ENCODE data around the gene AAGAB. TPM values are rescaled to one million over a fixed set of nuclear protein-coding genes. Genes with fewer than 3 reads are reported as not detected.
"Not testable (repeated sequence)": the region's sequence is repeated elsewhere in the genome, so short reads cannot be mapped to it uniquely, and the experiment has no call there.

Gene AAGAB
- total RNA-seq, 2 donors from 2014 or later = 50.5 TPM

- peaks cover 11 to 34% of the 10 kb centered on the region in 2 donors for H3K4me1 Mint-ChIP-seq (ENCODE audit: low read depth in 2 of 2)
- ATAC-seq (no peak), DNase-seq (ENCODE audit: low spot score) (no peak)
- no peaks in the 10 kb centered on the region for H3K9me3 Mint-ChIP-seq
- no peaks in the 10 kb centered on the region for H3K36me3 Mint-ChIP-seq
- peak overlapping the region in 1 of 2 donors; percentile 31 for H3K27ac Mint-ChIP-seq
- no peak overlapping the region for H3K4me3 Mint-ChIP-seq
- no peaks in the 10 kb centered on the region for H3K27me3 Mint-ChIP-seq
These were observed 91.3 kb downstream of the AAGAB start for GRCh38 chr15:67163180-67163579.

- H3K9me3 Mint-ChIP-seq = no peaks in the 10 kb centered on the region
- ATAC-seq = no peak
- H3K27ac Mint-ChIP-seq = no peak overlapping the region
- DNase-seq (ENCODE audit: low spot score) = no peak
- H3K4me1 Mint-ChIP-seq (ENCODE audit: low read depth in 2 of 2) = peaks cover 23 to 45% of the 10 kb centered on the region in 2 donors
- H3K27me3 Mint-ChIP-seq = no peaks in the 10 kb centered on the region
- no peaks in the 10 kb centered on the region for H3K36me3 Mint-ChIP-seq
- H3K4me3 Mint-ChIP-seq = no peak overlapping the region
These were observed 92.6 kb downstream of the AAGAB start for GRCh38 chr15:67161881-67162280.

GRCh38 chr15:67161412-67161811 is 93.0 kb downstream of the AAGAB start:
- Mint-ChIP-seq H3K4me1 (ENCODE audit: low read depth in 2 of 2) (peaks cover 26 to 44% of the 10 kb centered on the region in 2 donors), H3K4me3 (no peak overlapping the region), H3K27ac (no peak overlapping the region), H3K36me3 (no peaks in the 10 kb centered on the region), H3K27me3 (no peaks in the 10 kb centered on the region), H3K9me3 (no peaks in the 10 kb centered on the region)
- DNase-seq (ENCODE audit: low spot score) (no peak), ATAC-seq (no peak)

- H3K36me3 Mint-ChIP-seq = peaks cover 5% of the 10 kb centered on the region
- DNase-seq (ENCODE audit: low spot score) (no peak), ATAC-seq (no peak)
- no peak overlapping the region for H3K4me3 Mint-ChIP-seq
- no peak overlapping the region for H3K27ac Mint-ChIP-seq
- H3K4me1 Mint-ChIP-seq (ENCODE audit: low read depth in 2 of 2) = peaks cover 32 to 36% of the 10 kb centered on the region in 2 donors
- no peaks in the 10 kb centered on the region for H3K9me3 Mint-ChIP-seq
- H3K27me3 Mint-ChIP-seq = no peaks in the 10 kb centered on the region
These were observed 96.1 kb downstream of the AAGAB start for GRCh38 chr15:67158367-67158766.

GRCh38 chr15:67157521-67158252 is 96.8 kb downstream of the AAGAB start:
- H3K9me3 Mint-ChIP-seq = no peaks in the 10 kb centered on the region
- H3K4me3 Mint-ChIP-seq = no peak overlapping the region
- H3K27me3 Mint-ChIP-seq = no peaks in the 10 kb centered on the region
- peaks cover 33 to 35% of the 10 kb centered on the region in 2 donors for H3K4me1 Mint-ChIP-seq (ENCODE audit: low read depth in 2 of 2)
- H3K36me3 Mint-ChIP-seq = peaks cover 5% of the 10 kb centered on the region
- no peak for DNase-seq (ENCODE audit: low spot score)
- peak overlapping the region in 1 of 2 donors; percentile 53 for H3K27ac Mint-ChIP-seq
- no peak for ATAC-seq

GRCh38 chr15:67156834-67157233 is 97.6 kb downstream of the AAGAB start:
- DNase-seq (ENCODE audit: low spot score) (no peak), ATAC-seq (no peak)
- Mint-ChIP-seq H3K9me3 (no peaks in the 10 kb centered on the region), H3K4me1 (ENCODE audit: low read depth in 2 of 2) (peaks cover 30 to 35% of the 10 kb centered on the region in 2 donors), H3K36me3 (peaks cover 5% of the 10 kb centered on the region), H3K27ac (no peak overlapping the region), H3K27me3 (no peaks in the 10 kb centered on the region), H3K4me3 (no peak overlapping the region)

GRCh38 chr15:67156426-67156825 is 98.0 kb downstream of the AAGAB start:
- Mint-ChIP-seq H3K9me3 (no peaks in the 10 kb centered on the region), H3K4me1 (ENCODE audit: low read depth in 2 of 2) (peaks cover 30 to 34% of the 10 kb centered on the region in 2 donors), H3K4me3 (no peak overlapping the region), H3K36me3 (peaks cover 5% of the 10 kb centered on the region), H3K27ac (no peak overlapping the region), H3K27me3 (no peaks in the 10 kb centered on the region)
- ATAC-seq = no peak
- no peak for DNase-seq (ENCODE audit: low spot score)

- H3K27me3 Mint-ChIP-seq = no peaks in the 10 kb centered on the region
- H3K9me3 Mint-ChIP-seq = no peaks in the 10 kb centered on the region
- no peak overlapping the region for H3K4me3 Mint-ChIP-seq
- peaks cover 41 to 43% of the 10 kb centered on the region in 2 donors for H3K4me1 Mint-ChIP-seq (ENCODE audit: low read depth in 2 of 2)
- peaks cover 5% of the 10 kb centered on the region for H3K36me3 Mint-ChIP-seq
- no peak for DNase-seq (ENCODE audit: low spot score)
- no peak overlapping the region for H3K27ac Mint-ChIP-seq
- no peak for ATAC-seq
These were observed 100.2 kb downstream of the AAGAB start for GRCh38 chr15:67154249-67154648.

GRCh38 chr15:67153044-67153443 is 101.4 kb downstream of the AAGAB start:
- not testable (repeated sequence) for H3K27me3 Mint-ChIP-seq; H3K36me3 Mint-ChIP-seq; H3K9me3 Mint-ChIP-seq; H3K4me3 Mint-ChIP-seq; DNase-seq (ENCODE audit: low spot score); H3K27ac Mint-ChIP-seq; ATAC-seq
- H3K4me1 Mint-ChIP-seq (ENCODE audit: low read depth in 2 of 2) = peaks cover 45 to 49% of the 10 kb centered on the region in 2 donors

- Mint-ChIP-seq H3K27ac (no peak overlapping the region), H3K4me1 (ENCODE audit: low read depth in 2 of 2) (peaks cover 46 to 49% of the 10 kb centered on the region in 2 donors), H3K4me3 (no peak overlapping the region), H3K27me3 (no peaks in the 10 kb centered on the region), H3K36me3 (peaks cover 5% of the 10 kb centered on the region), H3K9me3 (no peaks in the 10 kb centered on the region)
- no peak for DNase-seq (ENCODE audit: low spot score)
- no peak for ATAC-seq
These were observed 102.0 kb downstream of the AAGAB start for GRCh38 chr15:67152429-67152828.

Other genes starting within 250 kb of the AAGAB start
- gene SMAD3, start 189.1 kb downstream of the AAGAB start, total RNA-seq = 10 to 100 TPM; 13.5 to 47.4 TPM
- 1 to 10 TPM in 1 of 2 donors, under 1 TPM in 1; 0.10 to 2.7 TPM for gene IQCH, start 125 bp upstream of the AAGAB start, total RNA-seq

All from natural killer cell treated with Interleukin-12 subunit alpha and Interleukin-12 subunit beta and Interleukin-15 and Interleukin-18, amount 100 ng/mL, for 72 hours (primary cell).